A673 (cell line): Measurements from ENCODE around the gene TNFAIP8. TPM values are rescaled to one million over a fixed set of nuclear protein-coding genes. Genes with fewer than 3 reads are reported as not detected.
A peak's percentile ranks its signal among the peaks of the same experiment; 100 is the strongest.

Experiments
- BruUV-seq: library from RNA; stranded (reverse); fragments of 400-500 nt; replicated peaks from 2 replicates; lab custom pipeline; 2021; lab: Mats Ljungman, UMichigan
- CTCF ChIA-PET: fragments of 300-600 bp; sonication (Branson Sonifier 250); formaldehyde crosslinking; loops from one replicate; lab custom pipeline; 2022; ENCODE audit warnings: antibody characterized with exemption; lab: Charles Lee
- POLR2A ChIA-PET: fragments of 300-600 bp; sonication (Branson Sonifier 250); formaldehyde crosslinking; loops from one replicate; lab custom pipeline; 2022; ENCODE audit warnings: antibody characterized with exemption; ENCODE audit not compliant: low non-redundant PET; lab: Charles Lee
- DNase-seq: peaks from one replicate; pipeline ENCODE4 v3.0.0-alpha.2; 2015; ENCODE audit warnings: low spot score
- H3K27ac ChIP-seq: fragments of 200-600 bp; sonication (generic); 2 replicates; pipeline ENCODE4 v1.5.1; 2016; ENCODE audit warnings: mixed run types, low read depth, mild to moderate bottlenecking, mixed read lengths, antibody characterized with exemption, low read length; ENCODE audit not compliant: poor library complexity, severe bottlenecking
- H3K27me3 ChIP-seq: fragments of 200-600 bp; sonication (generic); replicated peaks from 2 replicates; pipeline ENCODE4 v1.6.1; 2017; ENCODE audit warnings: mixed run types, low read depth, mild to moderate bottlenecking, mixed read lengths, antibody characterized with exemption, low read length; ENCODE audit not compliant: insufficient read depth, poor library complexity
- H3K36me3 ChIP-seq: fragments of 200-600 bp; sonication (generic); 2 replicates; pipeline ENCODE4 v1.6.1; 2016; ENCODE audit warnings: mixed run types, mild to moderate bottlenecking, mixed read lengths, antibody characterized with exemption, low read length; ENCODE audit not compliant: insufficient read depth, poor library complexity, severe bottlenecking
- H3K4me1 ChIP-seq: fragments of 200-600 bp; sonication (generic); 2 replicates; pipeline ENCODE4 v1.6.1; 2017; ENCODE audit warnings: mixed run types, mild to moderate bottlenecking, mixed read lengths, antibody characterized with exemption, low read length; ENCODE audit not compliant: insufficient read depth, poor library complexity, severe bottlenecking
- H3K4me3 ChIP-seq: fragments of 200-600 bp; sonication (generic); 2 replicates; pipeline ENCODE4 v1.5.1; 2016; ENCODE audit warnings: low read depth, mixed run types, mild to moderate bottlenecking, mixed read lengths, low read length; ENCODE audit not compliant: poor library complexity, severe bottlenecking
- H3K9me3 ChIP-seq: fragments of 200-600 bp; sonication (generic); 2 replicates; pipeline ENCODE4 v1.6.1; 2016; ENCODE audit warnings: mixed run types, low read depth, mild to moderate bottlenecking, mixed read lengths, antibody characterized with exemption, low read length; ENCODE audit not compliant: poor library complexity, severe bottlenecking
- EZH2 ChIP-seq: fragments of 200-600 bp; sonication (generic); IDR thresholded peaks from 2 replicates; pipeline ENCODE4 v1.6.1; 2017; ENCODE audit warnings: borderline replicate concordance, low read depth, mild to moderate bottlenecking, mixed read lengths, antibody characterized with exemption, low read length; ENCODE audit not compliant: poor library complexity, severe bottlenecking
- intact Hi-C: fragments of 100-400 bp; cut with micrococcal nuclease; formaldehyde crosslinking; loops from one replicate; pipeline ENCODE4 v1.10.0; 2022; ENCODE audit not compliant: unreplicated experiment
- total RNA-seq: library from RNA; stranded (reverse); gene quantifications from 2 replicates; pipeline ENCODE4 v1.2.3, GENCODE V29; 2021
- TF ChIP-seq, protein P1 (sequence below): fragments of 300-800, 200-600 bp; sonication (generic); conservative IDR thresholded peaks from 2 replicates; pipeline ENCODE4 v1.5.1; 2017; ENCODE audit warnings: low read depth, mild to moderate bottlenecking, antibody characterized with exemption, low read length, moderate library complexity, mixed read lengths

TNFAIP8 gene
- total RNA-seq, 1 experiment from 2014 or later = 6.8 TPM

GRCh38 chr5:119357808-119358529 is 2.1 kb downstream of the TNFAIP8 start:
- POLR2A ChIA-PET = no interaction called here
- intact Hi-C loops = no loop called here
- BruUV-seq = no TSS peak

GRCh38 chr5:119358530-119358900 is 2.7 kb downstream of the TNFAIP8 start:
- peak; percentile 69 for DNase-seq
- H3K27me3 ChIP-seq = no peaks in the 10 kb centered on the region
- H3K9me3 ChIP-seq = no peaks in the 10 kb centered on the region
- H3K4me1 ChIP-seq = peaks cover 47% of the 10 kb centered on the region
- no peaks in the 10 kb centered on the region for H3K36me3 ChIP-seq
- H3K4me3 ChIP-seq = no peak overlapping the region
- TF ChIP-seq, protein P1, sequence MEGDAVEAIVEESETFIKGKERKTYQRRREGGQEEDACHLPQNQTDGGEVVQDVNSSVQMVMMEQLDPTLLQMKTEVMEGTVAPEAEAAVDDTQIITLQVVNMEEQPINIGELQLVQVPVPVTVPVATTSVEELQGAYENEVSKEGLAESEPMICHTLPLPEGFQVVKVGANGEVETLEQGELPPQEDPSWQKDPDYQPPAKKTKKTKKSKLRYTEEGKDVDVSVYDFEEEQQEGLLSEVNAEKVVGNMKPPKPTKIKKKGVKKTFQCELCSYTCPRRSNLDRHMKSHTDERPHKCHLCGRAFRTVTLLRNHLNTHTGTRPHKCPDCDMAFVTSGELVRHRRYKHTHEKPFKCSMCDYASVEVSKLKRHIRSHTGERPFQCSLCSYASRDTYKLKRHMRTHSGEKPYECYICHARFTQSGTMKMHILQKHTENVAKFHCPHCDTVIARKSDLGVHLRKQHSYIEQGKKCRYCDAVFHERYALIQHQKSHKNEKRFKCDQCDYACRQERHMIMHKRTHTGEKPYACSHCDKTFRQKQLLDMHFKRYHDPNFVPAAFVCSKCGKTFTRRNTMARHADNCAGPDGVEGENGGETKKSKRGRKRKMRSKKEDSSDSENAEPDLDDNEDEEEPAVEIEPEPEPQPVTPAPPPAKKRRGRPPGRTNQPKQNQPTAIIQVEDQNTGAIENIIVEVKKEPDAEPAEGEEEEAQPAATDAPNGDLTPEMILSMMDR = no peak
- TF ChIP-seq EZH2 = no peak
- no TSS peak for BruUV-seq
- intact Hi-C loops = no loop called here
- no peak overlapping the region for H3K27ac ChIP-seq
- ChIA-PET POLR2A (no interaction called here), CTCF (no interaction called here)

More at GRCh38 chr5:119357808-119358529, 2.1 kb downstream of the TNFAIP8 start:
- Histone ChIP-seq H3K9me3 (no peaks in the 10 kb centered on the region), H3K27ac (no peak overlapping the region), H3K27me3 (no peaks in the 10 kb centered on the region), H3K4me1 (peaks cover 47% of the 10 kb centered on the region), H3K36me3 (no peaks in the 10 kb centered on the region), H3K4me3 (no peak overlapping the region)
- CTCF ChIA-PET = no interaction called here
- peak; percentile 37 for DNase-seq
- TF ChIP-seq, protein P1 = no peak
- TF ChIP-seq EZH2 = no peak

DNA sequence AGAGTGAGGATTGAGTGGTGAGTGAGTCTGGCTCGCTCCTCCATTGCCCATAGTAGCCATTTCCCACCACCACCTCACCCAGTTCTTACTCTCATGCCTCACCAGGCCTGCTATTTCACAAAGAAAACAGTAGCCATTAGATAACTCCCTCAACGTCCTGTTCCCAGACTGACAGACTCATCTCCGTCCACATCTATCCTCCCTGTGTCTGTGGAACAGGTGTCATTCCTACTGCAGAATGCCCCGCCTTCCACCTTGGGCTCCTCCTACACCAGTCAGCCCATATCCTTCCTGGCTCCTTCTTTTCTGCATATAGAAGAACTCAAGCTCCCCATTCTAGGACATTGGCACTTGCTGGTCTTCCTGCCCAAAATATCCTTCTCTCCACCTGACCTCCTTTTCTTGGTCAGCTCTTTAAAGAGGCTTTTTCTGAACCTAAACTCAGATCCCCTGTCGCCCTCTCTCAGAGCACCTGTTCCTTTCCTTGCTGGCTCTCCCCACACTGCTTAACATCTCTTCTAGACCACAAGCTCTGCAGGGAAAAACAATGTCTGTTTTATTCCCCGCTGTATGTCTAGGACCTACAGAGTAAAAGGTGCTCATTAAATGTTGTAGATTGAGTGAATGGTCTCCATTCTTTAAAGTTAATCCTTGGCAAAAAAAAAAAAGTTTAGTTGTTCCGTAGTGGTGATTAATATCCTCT is 3.2 kb downstream of the TNFAIP8 start:
- Histone ChIP-seq H3K27ac (no peak overlapping the region), H3K36me3 (no peaks in the 10 kb centered on the region), H3K4me1 (peaks cover 47% of the 10 kb centered on the region), H3K9me3 (no peaks in the 10 kb centered on the region), H3K27me3 (no peaks in the 10 kb centered on the region), H3K4me3 (no peak overlapping the region)
- ChIA-PET POLR2A (no interaction called here), CTCF (no interaction called here)
- intact Hi-C loops = no loop called here
- no TSS peak for BruUV-seq
- TF ChIP-seq, protein P1 = no peak
- no peak for TF ChIP-seq EZH2
- DNase-seq = no peak
